WTC11 (cell line): ENCODE data around the gene TAB3. TPM values are rescaled to one million over a fixed set of nuclear protein-coding genes. Genes with fewer than 3 reads are reported as not detected.

ENCODE experiments used
- ATAC-seq: fragments of 200-7000 bp; cut with Tn5 transposase; 2 replicates; pipeline ENCODE4 v1.10.0; 2021; ENCODE audit warnings: mild to moderate bottlenecking, moderate library complexity
- CTCF ChIA-PET: fragments of 300-600 bp; sonication (Branson Sonifier 250); formaldehyde crosslinking; loops from one replicate; lab custom pipeline; 2021; ENCODE audit warnings: antibody characterized with exemption; lab: Charles Lee
- POLR2A ChIA-PET: fragments of 350-600 bp; sonication (Branson Sonifier 250); formaldehyde crosslinking; loops from one replicate; lab custom pipeline; 2021; ENCODE audit warnings: antibody characterized with exemption; lab: Charles Lee
- DNase-seq: peaks from one replicate; pipeline ENCODE4 v3.0.0; 2021; ENCODE audit warnings: low spot score
- H3K27ac Mint-ChIP-seq: 2 replicates; pipeline ENCODE4 v1.8.0; 2021; ENCODE audit warnings: mixed read lengths
- H3K27me3 Mint-ChIP-seq: 2 replicates; pipeline ENCODE4 v1.8.0; 2021; ENCODE audit warnings: low read depth, mild to moderate bottlenecking, moderate library complexity, mixed read lengths
- H3K36me3 Mint-ChIP-seq: 2 replicates; pipeline ENCODE4 v1.8.0; 2021; ENCODE audit warnings: mixed read lengths
- H3K4me1 Mint-ChIP-seq: 2 replicates; pipeline ENCODE4 v1.8.0; 2022; ENCODE audit warnings: mixed read lengths
- H3K4me3 Mint-ChIP-seq: 2 replicates; pipeline ENCODE4 v1.8.0; 2021; ENCODE audit warnings: mild to moderate bottlenecking, moderate library complexity, mixed read lengths
- H3K9me3 Mint-ChIP-seq: 2 replicates; pipeline ENCODE4 v1.8.0; 2021; ENCODE audit warnings: mixed read lengths
- ATF6 ChIP-seq: sonication (generic); formaldehyde crosslinking; IDR thresholded peaks from 2 replicates; pipeline ENCODE4 v1.8.1; 2023; ENCODE audit warnings: mild to moderate bottlenecking, missing genetic modification reagents
- CREB1 ChIP-seq: sonication (generic); formaldehyde crosslinking; IDR thresholded peaks from 2 replicates; pipeline ENCODE4 v1.8.0; 2023; ENCODE audit warnings: mild to moderate bottlenecking, missing genetic modification reagents
- GRHL2 ChIP-seq: fragments of 250-450 bp; sonication (Bioruptor Pico); IDR thresholded peaks from 2 replicates; pipeline ENCODE4 v1.8.0; 2022; ENCODE audit warnings: mild to moderate bottlenecking, moderate library complexity; ENCODE audit not compliant: insufficient replicate concordance, severe bottlenecking
- IRF2 ChIP-seq: sonication (generic); formaldehyde crosslinking; IDR thresholded peaks from 2 replicates; pipeline ENCODE4 v1.8.0; 2022; ENCODE audit warnings: low read depth, missing genetic modification reagents, borderline replicate concordance
- KAT7 ChIP-seq: sonication (generic); formaldehyde crosslinking; IDR thresholded peaks from 2 replicates; pipeline ENCODE4 v1.8.1; 2023; ENCODE audit warnings: missing genetic modification reagents, mild to moderate bottlenecking, borderline replicate concordance
- MYBL2 ChIP-seq: sonication (generic); formaldehyde crosslinking; IDR thresholded peaks from 2 replicates; pipeline ENCODE4 v1.8.1; 2023; ENCODE audit warnings: mild to moderate bottlenecking, moderate library complexity, missing genetic modification reagents
- RELA ChIP-seq: sonication (generic); formaldehyde crosslinking; IDR thresholded peaks from 2 replicates; pipeline ENCODE4 v1.8.1; 2022; ENCODE audit warnings: missing genetic modification reagents, mild to moderate bottlenecking, borderline replicate concordance
- SP1 ChIP-seq: sonication (generic); formaldehyde crosslinking; conservative IDR thresholded peaks from 2 replicates; pipeline ENCODE4 v1.8.1; 2022; ENCODE audit warnings: missing genetic modification reagents
- USF2 ChIP-seq: sonication (generic); formaldehyde crosslinking; IDR thresholded peaks from 2 replicates; pipeline ENCODE4 v1.8.1; 2023; ENCODE audit warnings: mild to moderate bottlenecking, missing genetic modification reagents, moderate library complexity
- total RNA-seq: library from RNA; stranded (reverse); gene quantifications from 3 replicates; pipeline ENCODE4 v1.2.3, GENCODE V29; 2021
- TF ChIP-seq, protein P1 (sequence below): sonication (generic); formaldehyde crosslinking; conservative IDR thresholded peaks from 2 replicates; pipeline ENCODE4 v1.8.1; 2023; ENCODE audit warnings: mild to moderate bottlenecking, low read depth, missing genetic modification reagents, moderate library complexity
- TF ChIP-seq, protein P2 (sequence below): fragments of 250-450 bp; sonication (Bioruptor Pico); IDR thresholded peaks from 2 replicates; pipeline ENCODE4 v1.9.0; 2021; ENCODE audit warnings: mild to moderate bottlenecking
- TF ChIP-seq, protein P3 (sequence below): fragments of 200-600 bp; IDR thresholded peaks from 2 replicates; pipeline ENCODE4 v1.8.0; 2022; ENCODE audit warnings: antibody characterized with exemption
- TF ChIP-seq, protein P4 (sequence below): sonication (generic); formaldehyde crosslinking; IDR thresholded peaks from 2 replicates; pipeline ENCODE4 v1.8.1; 2022; ENCODE audit warnings: mild to moderate bottlenecking, missing genetic modification reagents, moderate library complexity, borderline replicate concordance
- TF ChIP-seq, protein P5 (sequence below): fragments of 250-450 bp; sonication (Bioruptor Pico); IDR thresholded peaks from 2 replicates; pipeline ENCODE4 v1.9.0; 2021; ENCODE audit warnings: mild to moderate bottlenecking

TAB3 gene
- total RNA-seq, 1 experiment from 2014 or later = 12.0 TPM

DNA sequence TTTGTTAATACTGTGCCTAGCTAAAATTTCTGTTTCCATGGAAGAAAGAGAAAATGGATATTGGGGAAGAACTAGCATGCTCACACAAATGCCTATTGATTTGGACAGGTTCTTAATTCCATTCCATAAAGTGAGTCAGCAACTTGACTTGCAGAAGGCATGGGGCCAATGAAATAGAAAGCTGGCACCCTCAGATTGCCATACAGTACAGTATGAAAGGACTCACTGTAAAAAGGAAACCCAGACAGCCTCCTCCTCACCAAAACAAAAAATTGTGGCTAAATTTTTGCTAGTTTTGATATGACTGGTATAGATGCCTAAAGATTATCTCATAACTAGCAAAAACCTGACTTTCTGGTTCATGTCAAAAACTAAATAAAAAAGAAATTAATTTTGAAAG, 11.2 kb upstream of the TAB3 start (continued):
- TF ChIP-seq, protein P1, sequence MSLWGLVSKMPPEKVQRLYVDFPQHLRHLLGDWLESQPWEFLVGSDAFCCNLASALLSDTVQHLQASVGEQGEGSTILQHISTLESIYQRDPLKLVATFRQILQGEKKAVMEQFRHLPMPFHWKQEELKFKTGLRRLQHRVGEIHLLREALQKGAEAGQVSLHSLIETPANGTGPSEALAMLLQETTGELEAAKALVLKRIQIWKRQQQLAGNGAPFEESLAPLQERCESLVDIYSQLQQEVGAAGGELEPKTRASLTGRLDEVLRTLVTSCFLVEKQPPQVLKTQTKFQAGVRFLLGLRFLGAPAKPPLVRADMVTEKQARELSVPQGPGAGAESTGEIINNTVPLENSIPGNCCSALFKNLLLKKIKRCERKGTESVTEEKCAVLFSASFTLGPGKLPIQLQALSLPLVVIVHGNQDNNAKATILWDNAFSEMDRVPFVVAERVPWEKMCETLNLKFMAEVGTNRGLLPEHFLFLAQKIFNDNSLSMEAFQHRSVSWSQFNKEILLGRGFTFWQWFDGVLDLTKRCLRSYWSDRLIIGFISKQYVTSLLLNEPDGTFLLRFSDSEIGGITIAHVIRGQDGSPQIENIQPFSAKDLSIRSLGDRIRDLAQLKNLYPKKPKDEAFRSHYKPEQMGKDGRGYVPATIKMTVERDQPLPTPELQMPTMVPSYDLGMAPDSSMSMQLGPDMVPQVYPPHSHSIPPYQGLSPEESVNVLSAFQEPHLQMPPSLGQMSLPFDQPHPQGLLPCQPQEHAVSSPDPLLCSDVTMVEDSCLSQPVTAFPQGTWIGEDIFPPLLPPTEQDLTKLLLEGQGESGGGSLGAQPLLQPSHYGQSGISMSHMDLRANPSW (CRISPR knock-in tag) = no peak

DNA sequence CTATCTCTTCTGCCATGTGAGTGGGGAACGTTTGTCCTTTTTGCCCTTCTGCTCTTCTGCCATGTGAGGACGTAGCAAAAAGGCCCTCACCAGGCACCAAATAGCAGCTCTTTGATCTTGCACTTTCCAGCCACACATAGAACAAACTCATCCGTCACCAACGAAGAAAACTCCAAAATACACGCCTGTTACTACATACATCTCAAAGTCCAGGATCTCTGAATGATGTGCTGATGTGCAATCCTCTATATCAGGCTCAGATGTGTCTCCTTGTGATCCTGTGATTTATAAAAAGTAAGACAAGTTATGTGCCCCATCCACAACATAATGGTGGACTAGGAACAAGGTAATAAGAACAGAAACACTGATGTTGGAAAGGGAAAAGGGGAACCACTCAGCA, 9.8 kb upstream of the TAB3 start:
- peaks cover under 1% of the 10 kb centered on the region; the same call in 1 of the 2 replicates for H3K4me1 Mint-ChIP-seq
- POLR2A ChIA-PET = no interaction called here
- ATAC-seq (no peak), DNase-seq (no peak)
- H3K27ac Mint-ChIP-seq = no peak overlapping the region
- no peak overlapping the region for H3K4me3 Mint-ChIP-seq
- H3K9me3 Mint-ChIP-seq = no peaks in the 10 kb centered on the region
- no peak for TF ChIP-seq GRHL2 (CRISPR knock-in tag)
- TF ChIP-seq, protein P2, sequence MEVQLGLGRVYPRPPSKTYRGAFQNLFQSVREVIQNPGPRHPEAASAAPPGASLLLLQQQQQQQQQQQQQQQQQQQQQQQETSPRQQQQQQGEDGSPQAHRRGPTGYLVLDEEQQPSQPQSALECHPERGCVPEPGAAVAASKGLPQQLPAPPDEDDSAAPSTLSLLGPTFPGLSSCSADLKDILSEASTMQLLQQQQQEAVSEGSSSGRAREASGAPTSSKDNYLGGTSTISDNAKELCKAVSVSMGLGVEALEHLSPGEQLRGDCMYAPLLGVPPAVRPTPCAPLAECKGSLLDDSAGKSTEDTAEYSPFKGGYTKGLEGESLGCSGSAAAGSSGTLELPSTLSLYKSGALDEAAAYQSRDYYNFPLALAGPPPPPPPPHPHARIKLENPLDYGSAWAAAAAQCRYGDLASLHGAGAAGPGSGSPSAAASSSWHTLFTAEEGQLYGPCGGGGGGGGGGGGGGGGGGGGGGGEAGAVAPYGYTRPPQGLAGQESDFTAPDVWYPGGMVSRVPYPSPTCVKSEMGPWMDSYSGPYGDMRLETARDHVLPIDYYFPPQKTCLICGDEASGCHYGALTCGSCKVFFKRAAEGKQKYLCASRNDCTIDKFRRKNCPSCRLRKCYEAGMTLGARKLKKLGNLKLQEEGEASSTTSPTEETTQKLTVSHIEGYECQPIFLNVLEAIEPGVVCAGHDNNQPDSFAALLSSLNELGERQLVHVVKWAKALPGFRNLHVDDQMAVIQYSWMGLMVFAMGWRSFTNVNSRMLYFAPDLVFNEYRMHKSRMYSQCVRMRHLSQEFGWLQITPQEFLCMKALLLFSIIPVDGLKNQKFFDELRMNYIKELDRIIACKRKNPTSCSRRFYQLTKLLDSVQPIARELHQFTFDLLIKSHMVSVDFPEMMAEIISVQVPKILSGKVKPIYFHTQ (CRISPR knock-in tag) = no peak
- no peak for TF ChIP-seq ATF6 (CRISPR knock-in tag)
- no peak for TF ChIP-seq USF2 (CRISPR knock-in tag)
- TF ChIP-seq MYBL2 (CRISPR knock-in tag) = no peak
- no peak for TF ChIP-seq RELA (CRISPR knock-in tag)
- TF ChIP-seq CREB1 = no peak
- H3K27me3 Mint-ChIP-seq = no peaks in the 10 kb centered on the region
- CTCF ChIA-PET = no interaction called here
- H3K36me3 Mint-ChIP-seq = no peaks in the 10 kb centered on the region

- CTCF ChIA-PET = no interaction called here
- Mint-ChIP-seq H3K4me3 (no peak overlapping the region), H3K27me3 (no peaks in the 10 kb centered on the region), H3K4me1 (peaks cover 9% of the 10 kb centered on the region; the same call in 1 of the 2 replicates), H3K27ac (no peak overlapping the region)
- ATAC-seq = no peak
- POLR2A ChIA-PET = no interaction called here
- TF ChIP-seq, protein P3, sequence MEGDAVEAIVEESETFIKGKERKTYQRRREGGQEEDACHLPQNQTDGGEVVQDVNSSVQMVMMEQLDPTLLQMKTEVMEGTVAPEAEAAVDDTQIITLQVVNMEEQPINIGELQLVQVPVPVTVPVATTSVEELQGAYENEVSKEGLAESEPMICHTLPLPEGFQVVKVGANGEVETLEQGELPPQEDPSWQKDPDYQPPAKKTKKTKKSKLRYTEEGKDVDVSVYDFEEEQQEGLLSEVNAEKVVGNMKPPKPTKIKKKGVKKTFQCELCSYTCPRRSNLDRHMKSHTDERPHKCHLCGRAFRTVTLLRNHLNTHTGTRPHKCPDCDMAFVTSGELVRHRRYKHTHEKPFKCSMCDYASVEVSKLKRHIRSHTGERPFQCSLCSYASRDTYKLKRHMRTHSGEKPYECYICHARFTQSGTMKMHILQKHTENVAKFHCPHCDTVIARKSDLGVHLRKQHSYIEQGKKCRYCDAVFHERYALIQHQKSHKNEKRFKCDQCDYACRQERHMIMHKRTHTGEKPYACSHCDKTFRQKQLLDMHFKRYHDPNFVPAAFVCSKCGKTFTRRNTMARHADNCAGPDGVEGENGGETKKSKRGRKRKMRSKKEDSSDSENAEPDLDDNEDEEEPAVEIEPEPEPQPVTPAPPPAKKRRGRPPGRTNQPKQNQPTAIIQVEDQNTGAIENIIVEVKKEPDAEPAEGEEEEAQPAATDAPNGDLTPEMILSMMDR = no peak
- TF ChIP-seq, all 79 proteins: peak for 0
- DNase-seq = no peak
- Mint-ChIP-seq H3K9me3 (no peaks in the 10 kb centered on the region), H3K36me3 (no peaks in the 10 kb centered on the region)
Measured at GRCh38 chrX:30895370-30895769, 6.3 kb upstream of the TAB3 start.

DNA sequence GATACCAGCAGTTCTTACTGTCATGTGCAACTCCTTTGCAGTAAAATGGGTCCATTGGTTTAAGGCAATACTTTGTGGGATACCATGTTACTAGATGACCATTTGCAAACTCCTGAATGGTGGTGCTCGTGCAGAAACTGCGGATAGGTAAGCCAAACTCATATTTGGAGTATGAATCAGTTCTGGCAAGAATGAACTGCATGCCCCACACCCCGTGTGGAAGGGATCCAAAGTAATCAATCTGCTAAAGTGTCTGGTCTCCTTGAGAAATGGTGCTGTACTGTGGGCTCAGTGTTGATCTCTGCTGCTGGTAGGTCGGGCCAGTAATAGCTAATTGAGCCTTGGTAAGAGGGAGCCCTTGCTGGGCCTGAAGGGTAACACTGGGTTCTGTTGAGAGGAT, 4.2 kb upstream of the TAB3 start:
- ChIA-PET CTCF (no interaction called here), POLR2A (no interaction called here)
- DNase-seq (no peak), ATAC-seq (no peak)
- Mint-ChIP-seq H3K27ac (no peak overlapping the region), H3K27me3 (no peaks in the 10 kb centered on the region), H3K4me3 (no peak overlapping the region), H3K4me1 (peaks cover 13% of the 10 kb centered on the region), H3K9me3 (no peaks in the 10 kb centered on the region), H3K36me3 (no peaks in the 10 kb centered on the region)
- TF ChIP-seq, protein P4, sequence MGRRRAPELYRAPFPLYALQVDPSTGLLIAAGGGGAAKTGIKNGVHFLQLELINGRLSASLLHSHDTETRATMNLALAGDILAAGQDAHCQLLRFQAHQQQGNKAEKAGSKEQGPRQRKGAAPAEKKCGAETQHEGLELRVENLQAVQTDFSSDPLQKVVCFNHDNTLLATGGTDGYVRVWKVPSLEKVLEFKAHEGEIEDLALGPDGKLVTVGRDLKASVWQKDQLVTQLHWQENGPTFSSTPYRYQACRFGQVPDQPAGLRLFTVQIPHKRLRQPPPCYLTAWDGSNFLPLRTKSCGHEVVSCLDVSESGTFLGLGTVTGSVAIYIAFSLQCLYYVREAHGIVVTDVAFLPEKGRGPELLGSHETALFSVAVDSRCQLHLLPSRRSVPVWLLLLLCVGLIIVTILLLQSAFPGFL (CRISPR knock-in tag) = no peak
- TF ChIP-seq SP1 (no peak), IRF2 (CRISPR knock-in tag) (no peak), KAT7 (CRISPR knock-in tag) (no peak), CREB1 (no peak)
- TF ChIP-seq, protein P3 = no peak
- TF ChIP-seq, protein P5, sequence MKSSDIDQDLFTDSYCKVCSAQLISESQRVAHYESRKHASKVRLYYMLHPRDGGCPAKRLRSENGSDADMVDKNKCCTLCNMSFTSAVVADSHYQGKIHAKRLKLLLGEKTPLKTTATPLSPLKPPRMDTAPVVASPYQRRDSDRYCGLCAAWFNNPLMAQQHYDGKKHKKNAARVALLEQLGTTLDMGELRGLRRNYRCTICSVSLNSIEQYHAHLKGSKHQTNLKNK = no peak
